ENCODE measurements around the gene SERPINB1. TPM values are rescaled to one million over a fixed set of nuclear protein-coding genes. Genes with fewer than 3 reads are reported as not detected.

SERPINB1 gene
- total and polyA plus RNA-seq, 2 donors (not counting 3 experiments of a cell fraction or from before 2014, with no cell fraction given), result 6.7 to 24.0 TPM

DNA sequence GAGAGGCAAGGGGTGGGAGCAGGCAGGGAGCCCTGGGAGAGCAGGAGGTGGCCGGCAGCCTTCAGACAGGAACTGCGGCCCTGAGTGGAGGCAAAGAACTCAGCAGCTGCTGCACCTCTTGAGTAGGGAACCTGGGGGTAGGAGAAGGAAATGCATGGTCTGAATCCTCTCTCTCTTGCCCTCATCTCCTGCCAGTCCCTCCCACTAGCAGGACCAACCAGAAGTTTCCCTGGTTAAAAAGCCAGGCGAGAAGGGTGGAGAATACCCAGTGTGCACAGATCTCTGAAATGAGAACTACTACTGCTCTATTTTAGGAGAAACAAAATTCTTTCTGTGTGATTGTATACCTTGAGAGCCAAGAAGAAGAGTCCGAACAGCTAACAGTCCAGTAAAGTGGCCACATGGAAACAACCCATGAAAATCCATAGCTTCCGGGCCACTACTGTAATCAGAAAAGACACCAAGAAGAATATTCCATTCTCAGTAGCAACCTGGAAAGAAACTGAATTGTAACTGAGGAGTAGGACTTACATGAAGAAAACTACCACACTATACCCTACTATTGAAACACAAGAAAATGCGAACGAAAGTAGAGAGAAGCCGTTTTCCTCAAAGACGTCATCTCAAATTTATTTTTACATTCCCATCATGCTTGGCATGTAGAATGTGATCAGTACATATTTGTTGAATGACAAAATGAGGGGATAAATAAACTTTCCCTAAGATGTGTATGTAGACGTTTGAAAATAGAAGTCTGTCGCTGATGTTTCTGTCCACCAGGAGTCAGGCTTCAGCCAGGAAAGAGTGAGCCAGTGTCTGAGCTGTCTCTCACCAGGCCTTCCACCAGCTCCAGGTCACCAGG is 50.8 kb downstream of the SERPINB1 start:
- DNase-seq (ENCODE audit: low read depth, low spot score), result peak; percentile 92
- TF ChIP-seq, protein P1, sequence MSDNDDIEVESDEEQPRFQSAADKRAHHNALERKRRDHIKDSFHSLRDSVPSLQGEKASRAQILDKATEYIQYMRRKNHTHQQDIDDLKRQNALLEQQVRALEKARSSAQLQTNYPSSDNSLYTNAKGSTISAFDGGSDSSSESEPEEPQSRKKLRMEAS (IDR thresholded peaks at IDR 0.05; ENCODE audit: insufficient read depth, insufficient read length), result no peak
- peak; percentile 71 to 79 for TF ChIP-seq CTCF (IDR thresholded peaks at IDR 0.05; ENCODE audit: extremely low read depth in 1 of 2, insufficient read depth in 1 of 2, low read depth in 1 of 2, low read length in 2 of 2)
- Histone ChIP-seq H3K27me3 (ENCODE audit: control insufficient read depth in 2 of 2, insufficient read depth in 2 of 2, low read length in 2 of 2) (no peaks in the 10 kb centered on the region), H3K4me3 (replicated peaks in 1 of 3; ENCODE audit: insufficient read depth in 1 of 3, low read depth in 1 of 3, low read length in 3 of 3) (no peak overlapping the region), H3K79me2 (ENCODE audit: control insufficient read depth, insufficient read depth, low read length) (peaks cover 13% of the 10 kb centered on the region), H3K27ac (ENCODE audit: insufficient read depth, low read depth, low read length) (peak overlapping the region; percentile 25), H2AFZ (ENCODE audit: low read depth, low read length) (no peak overlapping the region), H3K9ac (replicated peaks; ENCODE audit: extremely low read depth, insufficient read depth, low read length) (no peak overlapping the region), H3K9me3 (replicated peaks; ENCODE audit: control insufficient read depth, insufficient read depth, low read length) (no peaks in the 10 kb centered on the region), H3K4me1 (ENCODE audit: control insufficient read depth, extremely low read depth, insufficient read depth, low read length) (peaks cover 5% of the 10 kb centered on the region), H3K36me3 (ENCODE audit: control insufficient read depth in 2 of 2, extremely low read depth in 1 of 2, insufficient read depth in 2 of 2, low read length in 2 of 2) (peaks cover 0 to 8% of the 10 kb centered on the region in 2 experiments), H3K9me1 (replicated peaks; ENCODE audit: control insufficient read depth, extremely low read depth, insufficient read depth, low read length) (no peaks in the 10 kb centered on the region), H4K20me1 (replicated peaks; ENCODE audit: control insufficient read depth, extremely low read depth, insufficient read depth, low read length) (no peaks in the 10 kb centered on the region), H3K4me2 (ENCODE audit: insufficient read depth, low read length) (no peak overlapping the region)
- peak; percentile 89 for FAIRE-seq
- TSS peak; percentile 25 for BruUV-seq (replicated peaks)
- dilution Hi-C loops (cut with MboI; ENCODE audit: extremely low pct_ligation_motif_present, low sequenced_read_pairs) (no loop called here), intact Hi-C loops (cut with micrococcal nuclease) (loop anchor here (1.0 kb wide), 8 partner anchors 27 to 263 kb away; partner anchors contain the start of gene SERPINB1)
- ChIA-PET POLR2A (interaction anchor here (1.0 to 2.2 kb wide), 3 partner anchors 27 to 112 kb away, joined by 3 to 6 read pairs (median 5); partner anchors contain the start of gene SERPINB9), CTCF (interaction anchor here (0.6 to 4.4 kb wide), 54 partner anchors 8 to 211 kb away, joined by 3 to 262 read pairs (median 6); partner anchors contain the start of genes MYLK4, SERPINB1, SERPINB6 and SERPINB9)

- H3K9me1 ChIP-seq (replicated peaks; ENCODE audit: control insufficient read depth, extremely low read depth, insufficient read depth, low read length), result no peaks in the 10 kb centered on the region
- H4K20me1 ChIP-seq (replicated peaks; ENCODE audit: control insufficient read depth, extremely low read depth, insufficient read depth, low read length), result no peaks in the 10 kb centered on the region
- dilution Hi-C loops (cut with MboI; ENCODE audit: extremely low pct_ligation_motif_present, low sequenced_read_pairs) (no loop called here), intact Hi-C loops (cut with micrococcal nuclease) (loop anchor here (5.0 kb wide), 1 partner anchor 441 kb away; the partner anchor contains the start of gene TUBB2B)
- no peaks in the 10 kb centered on the region for H3K9me3 ChIP-seq (replicated peaks; ENCODE audit: control insufficient read depth, insufficient read depth, low read length)
- H3K4me3 ChIP-seq (replicated peaks in 1 of 3; ENCODE audit: insufficient read depth in 1 of 3, low read depth in 1 of 3, low read length in 3 of 3), result no peak overlapping the region
- peaks cover 24% of the 10 kb centered on the region for H3K79me2 ChIP-seq (ENCODE audit: control insufficient read depth, insufficient read depth, low read length)
- DNase-seq (ENCODE audit: low read depth, low spot score) (no peak), FAIRE-seq (no peak)
- H3K36me3 ChIP-seq (ENCODE audit: control insufficient read depth in 2 of 2, extremely low read depth in 1 of 2, insufficient read depth in 2 of 2, low read length in 2 of 2), result peaks cover 0 to 15% of the 10 kb centered on the region in 2 experiments
- POLR2A ChIA-PET, result no interaction called here
- peaks cover 23% of the 10 kb centered on the region for H3K4me1 ChIP-seq (ENCODE audit: control insufficient read depth, extremely low read depth, insufficient read depth, low read length)
- H3K9ac ChIP-seq (replicated peaks; ENCODE audit: extremely low read depth, insufficient read depth, low read length), result no peak overlapping the region
- H3K27me3 ChIP-seq (ENCODE audit: control insufficient read depth in 2 of 2, insufficient read depth in 2 of 2, low read length in 2 of 2), result no peaks in the 10 kb centered on the region
- H3K27ac ChIP-seq (ENCODE audit: insufficient read depth, low read depth, low read length), result no peak overlapping the region
- no peak overlapping the region for H3K4me2 ChIP-seq (ENCODE audit: insufficient read depth, low read length)
- no TSS peak for BruUV-seq (replicated peaks)
- no peak overlapping the region for H2AFZ ChIP-seq (ENCODE audit: low read depth, low read length)
- TF ChIP-seq, protein P1 (IDR thresholded peaks at IDR 0.05; ENCODE audit: insufficient read depth, insufficient read length), result no peak
- TF ChIP-seq CTCF (IDR thresholded peaks at IDR 0.05; ENCODE audit: extremely low read depth in 1 of 2, insufficient read depth in 1 of 2, low read depth in 1 of 2, low read length in 2 of 2) (no peak), MYC (IDR thresholded peaks at IDR 0.05; ENCODE audit: low read depth, low read length) (no peak), FOS (IDR thresholded peaks at IDR 0.05; ENCODE audit: borderline replicate concordance, insufficient read depth, low read length) (no peak), POLR2A (IDR thresholded peaks at IDR 0.05; ENCODE audit: low read depth, low read length) (no peak), GATA2 (IDR thresholded peaks at IDR 0.05; ENCODE audit: insufficient read depth, insufficient read length, low read depth, low read length) (no peak), JUN (IDR thresholded peaks at IDR 0.05; ENCODE audit: borderline replicate concordance, insufficient read depth, insufficient read length, low read depth) (no peak), EZH2 (IDR thresholded peaks at IDR 0.05; ENCODE audit: borderline replicate concordance, low read depth, low read length, severe bottlenecking) (no peak), POLR2AphosphoS5 (IDR thresholded peaks at IDR 0.05; ENCODE audit: insufficient read depth, low read depth, low read length) (no peak)
- CTCF ChIA-PET, result interaction anchor here (3.1 kb wide), 1 partner anchor 166 kb away, joined by 15 read pairs; no protein-coding TSS in a partner anchor
These were observed 55.4 kb downstream of the SERPINB1 start for GRCh38 chr6:2786269-2786668.

Measured in endothelial cell of umbilical vein (primary cell).